SK-N-SH treated with all-trans-retinoic acid at 6 μM for 48 hours (cell line): ENCODE data around the gene TBX10.

Source experiments
- ATAC-seq: fragments of 200-7000 bp; cut with Tn5 transposase; 3 replicates; pipeline ENCODE4 v1.9.1; 2020; ENCODE audit warnings: mild to moderate bottlenecking, moderate library complexity
- ARNTL ChIP-seq: fragments of 450-650 bp; formaldehyde crosslinking; IDR thresholded peaks from 2 replicates; pipeline ENCODE4 v1.5.0; 2020; ENCODE audit warnings: low read depth, mild to moderate bottlenecking, moderate library complexity, borderline replicate concordance
- BACH2 ChIP-seq: fragments of 250-450 bp; sonication (Bioruptor Pico); IDR thresholded peaks from 2 replicates; pipeline ENCODE4 v1.9.0; 2021; ENCODE audit warnings: mild to moderate bottlenecking, borderline replicate concordance
- CSDC2 ChIP-seq: fragments of 250-450 bp; sonication (Bioruptor Pico); IDR thresholded peaks from 2 replicates; pipeline ENCODE4 v1.5.0; 2020; ENCODE audit warnings: mild to moderate bottlenecking, moderate library complexity
- ESRRG ChIP-seq: fragments of 250-450 bp; sonication (Bioruptor Pico); IDR thresholded peaks from 2 replicates; pipeline ENCODE4 v1.6.1; 2021; ENCODE audit warnings: mild to moderate bottlenecking
- GLIS3 ChIP-seq: fragments of 250-450 bp; sonication (Bioruptor Pico); IDR thresholded peaks from 2 replicates; pipeline ENCODE4 v1.5.0; 2020; ENCODE audit warnings: mild to moderate bottlenecking, moderate library complexity
- ISL1 ChIP-seq: fragments of 250-450 bp; sonication (Bioruptor Pico); IDR thresholded peaks from 2 replicates; pipeline ENCODE4 v2.1.2; 2022; ENCODE audit warnings: mild to moderate bottlenecking, moderate library complexity
- OSR1 ChIP-seq: fragments of 250-450 bp; sonication (Bioruptor Pico); IDR thresholded peaks from 2 replicates; pipeline ENCODE4 v1.8.0; 2022; ENCODE audit warnings: moderate library complexity, mild to moderate bottlenecking, inconsistent platforms
- PPARA ChIP-seq: fragments of 250-450 bp; sonication (Bioruptor Pico); IDR thresholded peaks from 2 replicates; pipeline ENCODE4 v1.5.0; 2020; ENCODE audit warnings: mild to moderate bottlenecking, borderline replicate concordance
- RARB ChIP-seq: fragments of 250-450 bp; sonication (Bioruptor Pico); IDR thresholded peaks from 2 replicates; pipeline ENCODE4 v1.8.0; 2021; ENCODE audit warnings: mild to moderate bottlenecking, moderate library complexity
- SNAI2 ChIP-seq: fragments of 250-450 bp; sonication (Bioruptor Pico); IDR thresholded peaks from 2 replicates; pipeline ENCODE4 v1.5.0; 2020; ENCODE audit warnings: mild to moderate bottlenecking, moderate library complexity
- TCF4 ChIP-seq: fragments of 250-450 bp; sonication (Bioruptor Pico); IDR thresholded peaks from 2 replicates; pipeline ENCODE4 v1.8.0; 2021; ENCODE audit warnings: mild to moderate bottlenecking, moderate library complexity, borderline replicate concordance
- TOX ChIP-seq: fragments of 250-450 bp; sonication (Bioruptor Pico); IDR thresholded peaks from 2 replicates; pipeline ENCODE4 v1.8.0; 2021; ENCODE audit warnings: mild to moderate bottlenecking, moderate library complexity, borderline replicate concordance
- ZC3H10 ChIP-seq: fragments of 250-450 bp; sonication (Bioruptor Pico); IDR thresholded peaks from 2 replicates; pipeline ENCODE4 v1.5.1; 2021; ENCODE audit warnings: mild to moderate bottlenecking, moderate library complexity
- ZFP3 ChIP-seq: fragments of 250-450 bp; sonication (Bioruptor Pico); IDR thresholded peaks from 2 replicates; pipeline ENCODE4 v1.5.0; 2020; ENCODE audit warnings: mild to moderate bottlenecking, moderate library complexity
- ZFP30 ChIP-seq: fragments of 450-650 bp; formaldehyde crosslinking; IDR thresholded peaks from 2 replicates; pipeline ENCODE4 v1.5.0; 2022; ENCODE audit warnings: mild to moderate bottlenecking, moderate library complexity
- ZNF565 ChIP-seq: fragments of 450-650 bp; formaldehyde crosslinking; conservative IDR thresholded peaks from 2 replicates; pipeline ENCODE4 v1.5.0; 2020; ENCODE audit warnings: low read depth, mild to moderate bottlenecking, moderate library complexity
- ZNF70 ChIP-seq: fragments of 450-650 bp; formaldehyde crosslinking; IDR thresholded peaks from 2 replicates; pipeline ENCODE4 v1.5.0; 2020; ENCODE audit warnings: mild to moderate bottlenecking, moderate library complexity
- ZNF8 ChIP-seq: fragments of 450-650 bp; formaldehyde crosslinking; IDR thresholded peaks from 2 replicates; pipeline ENCODE4 v1.5.0; 2020; ENCODE audit warnings: mild to moderate bottlenecking, moderate library complexity
- TF ChIP-seq, protein P1 (sequence below): fragments of 250-450 bp; sonication (Bioruptor Pico); IDR thresholded peaks from 2 replicates; pipeline ENCODE4 v1.8.0; 2020; ENCODE audit warnings: mild to moderate bottlenecking, moderate library complexity, borderline replicate concordance
- TF ChIP-seq, protein P2 (sequence below): fragments of 250-450 bp; sonication (Bioruptor Pico); IDR thresholded peaks from 2 replicates; pipeline ENCODE4 v1.5.1; 2021; ENCODE audit warnings: mild to moderate bottlenecking, moderate library complexity
- TF ChIP-seq, protein P3 (sequence below): fragments of 250-450 bp; sonication (Bioruptor Pico); IDR thresholded peaks from 2 replicates; pipeline ENCODE4 v1.5.0; 2020; ENCODE audit warnings: mild to moderate bottlenecking, moderate library complexity
- TF ChIP-seq, protein P4 (sequence below): fragments of 250-450 bp; sonication (Bioruptor Pico); IDR thresholded peaks from 2 replicates; pipeline ENCODE4 v1.8.0; 2021; ENCODE audit warnings: low read depth, mild to moderate bottlenecking, moderate library complexity, borderline replicate concordance
- TF ChIP-seq, protein P5 (sequence below): fragments of 250-450 bp; sonication (Bioruptor Pico); IDR thresholded peaks from 2 replicates; pipeline ENCODE4 v1.5.1; 2020; ENCODE audit warnings: low read depth, mild to moderate bottlenecking, moderate library complexity

TBX10 gene

DNA sequence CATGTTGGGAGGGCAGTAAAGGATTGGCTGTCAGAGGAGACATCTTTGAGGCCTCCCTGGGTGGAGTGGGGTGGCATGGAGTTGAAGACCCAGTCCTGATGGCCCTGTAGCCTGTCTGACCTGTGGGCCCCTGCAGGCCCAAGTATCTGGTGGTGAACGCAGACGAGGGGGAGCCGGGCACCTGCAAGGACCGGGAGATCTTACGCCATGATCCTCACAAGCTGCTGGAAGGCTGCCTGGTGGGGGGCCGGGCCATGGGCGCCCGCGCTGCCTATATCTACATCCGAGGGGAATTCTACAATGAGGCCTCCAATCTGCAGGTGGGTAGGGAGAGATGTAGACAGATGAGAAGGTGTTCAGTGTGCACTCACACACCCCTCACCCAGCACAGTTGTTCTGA is 30.2 kb downstream of the TBX10 start:
- ATAC-seq, result no peak
- no peak for TF ChIP-seq GLIS3 (CRISPR knock-in tag)
- no peak for TF ChIP-seq CSDC2 (CRISPR knock-in tag)
- TF ChIP-seq ZC3H10 (CRISPR knock-in tag), result no peak
- no peak for TF ChIP-seq OSR1 (CRISPR knock-in tag)
- TF ChIP-seq TCF4 (CRISPR knock-in tag), result no peak
- TF ChIP-seq ZFP3 (CRISPR knock-in tag), result no peak
- TF ChIP-seq, protein P1, sequence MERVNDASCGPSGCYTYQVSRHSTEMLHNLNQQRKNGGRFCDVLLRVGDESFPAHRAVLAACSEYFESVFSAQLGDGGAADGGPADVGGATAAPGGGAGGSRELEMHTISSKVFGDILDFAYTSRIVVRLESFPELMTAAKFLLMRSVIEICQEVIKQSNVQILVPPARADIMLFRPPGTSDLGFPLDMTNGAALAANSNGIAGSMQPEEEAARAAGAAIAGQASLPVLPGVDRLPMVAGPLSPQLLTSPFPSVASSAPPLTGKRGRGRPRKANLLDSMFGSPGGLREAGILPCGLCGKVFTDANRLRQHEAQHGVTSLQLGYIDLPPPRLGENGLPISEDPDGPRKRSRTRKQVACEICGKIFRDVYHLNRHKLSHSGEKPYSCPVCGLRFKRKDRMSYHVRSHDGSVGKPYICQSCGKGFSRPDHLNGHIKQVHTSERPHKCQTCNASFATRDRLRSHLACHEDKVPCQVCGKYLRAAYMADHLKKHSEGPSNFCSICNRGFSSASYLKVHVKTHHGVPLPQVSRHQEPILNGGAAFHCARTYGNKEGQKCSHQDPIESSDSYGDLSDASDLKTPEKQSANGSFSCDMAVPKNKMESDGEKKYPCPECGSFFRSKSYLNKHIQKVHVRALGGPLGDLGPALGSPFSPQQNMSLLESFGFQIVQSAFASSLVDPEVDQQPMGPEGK (CRISPR knock-in tag), result no peak
- TF ChIP-seq, protein P2, sequence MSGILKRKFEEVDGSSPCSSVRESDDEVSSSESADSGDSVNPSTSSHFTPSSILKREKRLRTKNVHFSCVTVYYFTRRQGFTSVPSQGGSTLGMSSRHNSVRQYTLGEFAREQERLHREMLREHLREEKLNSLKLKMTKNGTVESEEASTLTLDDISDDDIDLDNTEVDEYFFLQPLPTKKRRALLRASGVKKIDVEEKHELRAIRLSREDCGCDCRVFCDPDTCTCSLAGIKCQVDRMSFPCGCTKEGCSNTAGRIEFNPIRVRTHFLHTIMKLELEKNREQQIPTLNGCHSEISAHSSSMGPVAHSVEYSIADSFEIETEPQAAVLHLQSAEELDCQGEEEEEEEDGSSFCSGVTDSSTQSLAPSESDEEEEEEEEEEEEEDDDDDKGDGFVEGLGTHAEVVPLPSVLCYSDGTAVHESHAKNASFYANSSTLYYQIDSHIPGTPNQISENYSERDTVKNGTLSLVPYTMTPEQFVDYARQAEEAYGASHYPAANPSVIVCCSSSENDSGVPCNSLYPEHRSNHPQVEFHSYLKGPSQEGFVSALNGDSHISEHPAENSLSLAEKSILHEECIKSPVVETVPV (CRISPR knock-in tag), result no peak
- TF ChIP-seq ESRRG (CRISPR knock-in tag), result no peak

DNA sequence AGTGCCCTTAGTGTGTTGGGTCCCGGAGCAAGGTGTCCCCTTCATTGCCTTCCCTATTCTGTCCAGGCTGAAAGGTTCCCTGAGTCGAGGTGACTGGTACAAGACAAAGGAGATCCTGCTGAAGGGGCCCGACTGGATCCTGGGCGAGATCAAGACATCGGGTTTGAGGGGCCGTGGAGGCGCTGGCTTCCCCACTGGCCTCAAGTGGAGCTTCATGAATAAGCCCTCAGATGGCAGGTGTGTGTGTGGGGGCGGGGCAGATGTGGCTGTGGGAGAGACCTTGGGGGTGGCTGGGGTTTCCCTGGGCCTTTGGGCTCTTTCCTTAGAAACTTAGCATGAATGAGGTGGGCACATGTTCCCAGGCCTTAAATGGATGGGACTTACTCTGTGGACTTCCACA is 31.1 kb downstream of the TBX10 start:
- TF ChIP-seq ZFP30 (CRISPR knock-in tag) (no peak), ZNF8 (CRISPR knock-in tag) (no peak), ISL1 (CRISPR knock-in tag) (no peak), ZFP3 (CRISPR knock-in tag) (no peak), TOX (CRISPR knock-in tag) (no peak), PPARA (CRISPR knock-in tag) (no peak), CSDC2 (CRISPR knock-in tag) (no peak), BACH2 (CRISPR knock-in tag) (no peak), GLIS3 (CRISPR knock-in tag) (no peak), ZNF565 (CRISPR knock-in tag) (no peak), ARNTL (CRISPR knock-in tag) (no peak), ZNF70 (CRISPR knock-in tag) (no peak), SNAI2 (CRISPR knock-in tag) (no peak)
- TF ChIP-seq, protein P3, sequence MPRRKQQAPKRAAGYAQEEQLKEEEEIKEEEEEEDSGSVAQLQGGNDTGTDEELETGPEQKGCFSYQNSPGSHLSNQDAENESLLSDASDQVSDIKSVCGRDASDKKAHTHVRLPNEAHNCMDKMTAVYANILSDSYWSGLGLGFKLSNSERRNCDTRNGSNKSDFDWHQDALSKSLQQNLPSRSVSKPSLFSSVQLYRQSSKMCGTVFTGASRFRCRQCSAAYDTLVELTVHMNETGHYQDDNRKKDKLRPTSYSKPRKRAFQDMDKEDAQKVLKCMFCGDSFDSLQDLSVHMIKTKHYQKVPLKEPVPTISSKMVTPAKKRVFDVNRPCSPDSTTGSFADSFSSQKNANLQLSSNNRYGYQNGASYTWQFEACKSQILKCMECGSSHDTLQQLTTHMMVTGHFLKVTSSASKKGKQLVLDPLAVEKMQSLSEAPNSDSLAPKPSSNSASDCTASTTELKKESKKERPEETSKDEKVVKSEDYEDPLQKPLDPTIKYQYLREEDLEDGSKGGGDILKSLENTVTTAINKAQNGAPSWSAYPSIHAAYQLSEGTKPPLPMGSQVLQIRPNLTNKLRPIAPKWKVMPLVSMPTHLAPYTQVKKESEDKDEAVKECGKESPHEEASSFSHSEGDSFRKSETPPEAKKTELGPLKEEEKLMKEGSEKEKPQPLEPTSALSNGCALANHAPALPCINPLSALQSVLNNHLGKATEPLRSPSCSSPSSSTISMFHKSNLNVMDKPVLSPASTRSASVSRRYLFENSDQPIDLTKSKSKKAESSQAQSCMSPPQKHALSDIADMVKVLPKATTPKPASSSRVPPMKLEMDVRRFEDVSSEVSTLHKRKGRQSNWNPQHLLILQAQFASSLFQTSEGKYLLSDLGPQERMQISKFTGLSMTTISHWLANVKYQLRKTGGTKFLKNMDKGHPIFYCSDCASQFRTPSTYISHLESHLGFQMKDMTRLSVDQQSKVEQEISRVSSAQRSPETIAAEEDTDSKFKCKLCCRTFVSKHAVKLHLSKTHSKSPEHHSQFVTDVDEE (CRISPR knock-in tag), result no peak
- TF ChIP-seq, protein P4, sequence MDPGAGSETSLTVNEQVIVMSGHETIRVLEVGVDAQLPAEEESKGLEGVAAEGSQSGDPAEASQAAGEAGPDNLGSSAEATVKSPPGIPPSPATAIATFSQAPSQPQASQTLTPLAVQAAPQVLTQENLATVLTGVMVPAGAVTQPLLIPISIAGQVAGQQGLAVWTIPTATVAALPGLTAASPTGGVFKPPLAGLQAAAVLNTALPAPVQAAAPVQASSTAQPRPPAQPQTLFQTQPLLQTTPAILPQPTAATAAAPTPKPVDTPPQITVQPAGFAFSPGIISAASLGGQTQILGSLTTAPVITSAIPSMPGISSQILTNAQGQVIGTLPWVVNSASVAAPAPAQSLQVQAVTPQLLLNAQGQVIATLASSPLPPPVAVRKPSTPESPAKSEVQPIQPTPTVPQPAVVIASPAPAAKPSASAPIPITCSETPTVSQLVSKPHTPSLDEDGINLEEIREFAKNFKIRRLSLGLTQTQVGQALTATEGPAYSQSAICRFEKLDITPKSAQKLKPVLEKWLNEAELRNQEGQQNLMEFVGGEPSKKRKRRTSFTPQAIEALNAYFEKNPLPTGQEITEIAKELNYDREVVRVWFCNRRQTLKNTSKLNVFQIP (CRISPR knock-in tag), result no peak
- ATAC-seq, result no peak

DNA sequence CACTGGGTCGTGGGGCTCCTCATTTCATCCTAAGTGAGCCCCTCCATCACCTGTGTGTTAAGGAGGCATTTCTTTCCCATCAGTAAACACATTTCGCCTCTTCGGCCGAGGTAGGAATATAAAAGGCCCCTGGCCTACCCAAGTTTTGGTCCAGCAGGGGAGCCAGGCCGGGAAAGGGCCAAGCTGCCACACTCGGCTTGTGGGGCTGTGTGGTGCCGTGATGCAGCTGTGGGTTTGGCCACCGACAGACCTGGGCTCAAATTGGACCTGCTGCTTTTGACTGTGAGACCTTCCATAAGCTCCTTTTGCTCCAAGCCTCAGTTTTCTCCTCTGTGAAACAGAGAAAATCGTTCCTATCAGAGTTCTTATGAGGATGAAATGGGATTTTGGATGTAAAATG is 32.1 kb downstream of the TBX10 start:
- ATAC-seq, result no peak
- TF ChIP-seq CSDC2 (CRISPR knock-in tag), result no peak
- TF ChIP-seq ZFP3 (CRISPR knock-in tag), result no peak
- TF ChIP-seq, protein P2 (CRISPR knock-in tag), result no peak
- TF ChIP-seq OSR1 (CRISPR knock-in tag), result no peak
- no peak for TF ChIP-seq ZC3H10 (CRISPR knock-in tag)
- no peak for TF ChIP-seq ZNF565 (CRISPR knock-in tag)
- no peak for TF ChIP-seq SNAI2 (CRISPR knock-in tag)
- no peak for TF ChIP-seq BACH2 (CRISPR knock-in tag)
- TF ChIP-seq, protein P5, sequence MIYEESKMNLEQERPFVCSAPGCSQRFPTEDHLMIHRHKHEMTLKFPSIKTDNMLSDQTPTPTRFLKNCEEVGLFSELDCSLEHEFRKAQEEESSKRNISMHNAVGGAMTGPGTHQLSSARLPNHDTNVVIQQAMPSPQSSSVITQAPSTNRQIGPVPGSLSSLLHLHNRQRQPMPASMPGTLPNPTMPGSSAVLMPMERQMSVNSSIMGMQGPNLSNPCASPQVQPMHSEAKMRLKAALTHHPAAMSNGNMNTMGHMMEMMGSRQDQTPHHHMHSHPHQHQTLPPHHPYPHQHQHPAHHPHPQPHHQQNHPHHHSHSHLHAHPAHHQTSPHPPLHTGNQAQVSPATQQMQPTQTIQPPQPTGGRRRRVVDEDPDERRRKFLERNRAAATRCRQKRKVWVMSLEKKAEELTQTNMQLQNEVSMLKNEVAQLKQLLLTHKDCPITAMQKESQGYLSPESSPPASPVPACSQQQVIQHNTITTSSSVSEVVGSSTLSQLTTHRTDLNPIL (CRISPR knock-in tag), result no peak
- TF ChIP-seq, protein P3 (CRISPR knock-in tag), result no peak
- TF ChIP-seq TCF4 (CRISPR knock-in tag), result no peak
- no peak for TF ChIP-seq ISL1 (CRISPR knock-in tag)
- TF ChIP-seq ARNTL (CRISPR knock-in tag), result no peak
- TF ChIP-seq GLIS3 (CRISPR knock-in tag), result no peak
- no peak for TF ChIP-seq ZNF70 (CRISPR knock-in tag)
- TF ChIP-seq RARB (CRISPR knock-in tag), result no peak
- no peak for TF ChIP-seq TOX (CRISPR knock-in tag)
- no peak for TF ChIP-seq ZNF8 (CRISPR knock-in tag)
- no peak for TF ChIP-seq PPARA (CRISPR knock-in tag)
- no peak for TF ChIP-seq ZFP30 (CRISPR knock-in tag)
